Muscle layer of colon (tissue), 2 donors: ENCODE results near the gene TMIGD2.

Experiments
- H3K27ac ChIP-seq: one replicate; pipeline ENCODE4 v1.7.0; 2013; ENCODE audit warnings: low read depth, mild to moderate bottlenecking, low read length, moderate library complexity
- H3K27me3 ChIP-seq, 2 donors: one replicate each; pipeline ENCODE4 v1.7.0; 2013; ENCODE audit warnings: low read length in 2 of 2, mild to moderate bottlenecking in 2 of 2; ENCODE audit not compliant: insufficient read depth in 2 of 2, control insufficient read depth in 1 of 2
- H3K36me3 ChIP-seq: one replicate; pipeline ENCODE4 v1.7.0; 2013; ENCODE audit warnings: mild to moderate bottlenecking, low read length; ENCODE audit not compliant: insufficient read depth
- H3K4me1 ChIP-seq: one replicate; pipeline ENCODE4 v1.7.0; 2013; ENCODE audit warnings: mild to moderate bottlenecking, low read length; ENCODE audit not compliant: insufficient read depth
- H3K4me3 ChIP-seq, 2 donors: one replicate each; pipeline ENCODE4 v1.7.0; 2013; ENCODE audit warnings: low read length in 2 of 2, low read depth in 1 of 2, mild to moderate bottlenecking in 1 of 2, moderate library complexity in 1 of 2
- H3K9ac ChIP-seq: one replicate; pipeline ENCODE4 v1.7.0; 2013; ENCODE audit warnings: low read length
- H3K9me3 ChIP-seq: one replicate; pipeline ENCODE4 v1.7.0; 2013; ENCODE audit warnings: mild to moderate bottlenecking, low read length
- donor health status: abdominal sarcoma.
- donor health status: Adenocarcinoma of cecum.

Gene TMIGD2

DNA sequence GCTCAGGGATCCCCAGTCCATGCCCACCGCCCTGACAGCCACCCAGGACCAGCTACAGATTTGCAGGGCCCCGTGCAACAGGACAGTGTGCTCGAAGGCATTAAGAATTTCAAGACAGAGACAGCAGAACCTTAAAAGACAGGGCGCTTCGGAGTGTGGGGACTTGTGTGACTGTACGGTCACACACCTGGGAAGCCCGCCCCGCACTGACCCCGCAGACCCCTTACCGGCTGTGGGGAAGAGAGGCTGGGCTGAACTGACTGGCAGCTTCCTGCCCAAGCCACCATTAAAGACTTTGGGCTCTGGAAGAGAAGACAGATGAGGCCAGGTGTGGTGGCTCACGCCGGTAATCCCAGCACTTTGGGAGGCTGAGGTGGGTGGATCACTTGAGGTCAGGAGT, 22.0 kb upstream of the TMIGD2 start:
- Histone ChIP-seq H3K9ac (no peak overlapping the region), H3K4me3 (no peak overlapping the region), H3K4me1 (peaks cover 13% of the 10 kb centered on the region), H3K36me3 (no peaks in the 10 kb centered on the region), H3K27me3 (peaks cover 0 to 26% of the 10 kb centered on the region in 2 donors), H3K27ac (no peak overlapping the region), H3K9me3 (no peaks in the 10 kb centered on the region)

- H3K36me3 ChIP-seq: no peaks in the 10 kb centered on the region
- H3K27me3 ChIP-seq: peaks cover 0 to 25% of the 10 kb centered on the region in 2 donors
- no peak overlapping the region for H3K4me3 ChIP-seq
- H3K27ac ChIP-seq: no peak overlapping the region
- no peaks in the 10 kb centered on the region for H3K9me3 ChIP-seq
- H3K9ac ChIP-seq: no peak overlapping the region
- H3K4me1 ChIP-seq: peaks cover 8% of the 10 kb centered on the region
Observed at GRCh38 chr19:4323692-4324091, 21.5 kb upstream of the TMIGD2 start.

GRCh38 chr19:4322942-4323665, 20.9 kb upstream of the TMIGD2 start:
- Histone ChIP-seq H3K9me3 (no peaks in the 10 kb centered on the region), H3K27me3 (peaks cover 0 to 22% of the 10 kb centered on the region in 2 donors), H3K9ac (no peak overlapping the region), H3K36me3 (no peaks in the 10 kb centered on the region), H3K4me1 (peaks cover 6% of the 10 kb centered on the region), H3K4me3 (no peak overlapping the region), H3K27ac (no peak overlapping the region)

GRCh38 chr19:4320419-4320818, 18.2 kb upstream of the TMIGD2 start:
- no peaks in the 10 kb centered on the region for H3K4me1 ChIP-seq
- H3K36me3 ChIP-seq: no peaks in the 10 kb centered on the region
- H3K27me3 ChIP-seq: no peaks in the 10 kb centered on the region
- H3K9me3 ChIP-seq: no peaks in the 10 kb centered on the region
- no peak overlapping the region for H3K27ac ChIP-seq
- H3K9ac ChIP-seq: no peak overlapping the region
- no peak overlapping the region for H3K4me3 ChIP-seq

DNA sequence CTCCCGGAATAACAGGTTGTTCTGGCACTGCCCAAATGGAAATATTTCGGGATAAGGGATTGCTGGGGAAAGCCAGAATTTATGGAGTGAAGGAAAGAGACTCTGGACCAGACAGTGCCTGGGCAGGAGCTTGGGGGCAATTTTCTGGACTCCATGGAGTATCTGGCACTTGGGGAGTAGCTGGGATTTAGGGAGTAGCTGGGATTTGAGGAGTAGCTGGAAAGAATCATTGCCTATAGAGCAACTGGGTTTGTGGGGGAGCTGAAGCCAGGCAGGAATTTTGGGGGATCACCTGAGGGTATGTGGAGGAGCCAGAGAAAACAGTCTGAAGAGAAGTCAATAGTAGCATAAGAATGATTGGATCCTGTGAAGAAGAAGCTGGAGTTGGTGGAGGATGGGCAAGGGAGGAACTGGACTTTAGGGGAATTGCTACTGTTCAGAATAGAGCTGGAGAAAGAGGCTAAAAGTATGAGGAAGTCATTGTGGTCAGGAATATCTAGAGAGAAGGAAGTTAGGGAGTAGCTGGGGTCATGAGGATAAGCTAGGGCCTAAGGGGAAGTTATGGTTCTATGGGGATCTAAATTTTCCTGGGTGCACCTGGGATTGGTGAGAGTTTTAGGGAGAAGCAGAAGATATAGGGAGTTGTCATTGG, 17.0 kb upstream of the TMIGD2 start:
- Histone ChIP-seq H3K9me3 (no peaks in the 10 kb centered on the region), H3K4me3 (no peak overlapping the region), H3K27ac (no peak overlapping the region), H3K4me1 (no peaks in the 10 kb centered on the region), H3K36me3 (no peaks in the 10 kb centered on the region), H3K27me3 (no peaks in the 10 kb centered on the region), H3K9ac (no peak overlapping the region)

GRCh38 chr19:4318460-4318859, 16.3 kb upstream of the TMIGD2 start:
- no peaks in the 10 kb centered on the region for H3K4me1 ChIP-seq
- H3K27me3 ChIP-seq: no peaks in the 10 kb centered on the region
- no peak overlapping the region for H3K9ac ChIP-seq
- H3K36me3 ChIP-seq: no peaks in the 10 kb centered on the region
- H3K27ac ChIP-seq: no peak overlapping the region
- H3K4me3 ChIP-seq: no peak overlapping the region
- H3K9me3 ChIP-seq: no peaks in the 10 kb centered on the region

DNA sequence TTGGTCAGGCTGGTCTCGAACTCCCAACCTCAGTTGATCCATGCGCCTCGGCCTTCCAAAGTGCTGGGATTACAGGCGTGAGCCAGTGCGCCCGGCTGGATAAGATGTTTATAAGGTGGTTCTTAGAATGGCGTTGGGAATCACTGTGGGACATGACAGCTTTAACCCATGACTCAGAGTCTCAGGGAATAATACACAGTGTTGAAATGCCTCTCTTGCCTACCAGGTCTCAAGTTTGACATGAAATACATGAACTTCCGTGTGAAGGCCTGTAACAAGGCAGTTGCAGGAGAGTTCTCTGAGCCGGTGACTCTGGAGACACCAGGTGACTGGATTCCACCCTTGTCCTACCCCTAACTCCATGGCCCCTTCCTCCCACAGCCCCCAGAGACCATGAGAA, 14.8 kb upstream of the TMIGD2 start:
- Histone ChIP-seq H3K36me3 (no peaks in the 10 kb centered on the region), H3K9ac (no peak overlapping the region), H3K9me3 (no peaks in the 10 kb centered on the region), H3K27me3 (no peaks in the 10 kb centered on the region), H3K4me1 (no peaks in the 10 kb centered on the region), H3K4me3 (no peak overlapping the region), H3K27ac (no peak overlapping the region)

GRCh38 chr19:4313847-4314490, 11.8 kb upstream of the TMIGD2 start:
- no peak overlapping the region for H3K27ac ChIP-seq
- no peaks in the 10 kb centered on the region for H3K4me1 ChIP-seq
- H3K9me3 ChIP-seq: no peaks in the 10 kb centered on the region
- H3K27me3 ChIP-seq: no peaks in the 10 kb centered on the region
- H3K36me3 ChIP-seq: no peaks in the 10 kb centered on the region
- H3K9ac ChIP-seq: no peak overlapping the region
- H3K4me3 ChIP-seq: no peak overlapping the region

GRCh38 chr19:4310247-4311121, 8.3 kb upstream of the TMIGD2 start:
- no peaks in the 10 kb centered on the region for H3K4me1 ChIP-seq
- no peaks in the 10 kb centered on the region for H3K36me3 ChIP-seq
- no peak overlapping the region for H3K9ac ChIP-seq
- H3K27ac ChIP-seq: no peak overlapping the region
- no peaks in the 10 kb centered on the region for H3K9me3 ChIP-seq
- H3K27me3 ChIP-seq: peaks cover 0 to 2% of the 10 kb centered on the region in 2 donors
- H3K4me3 ChIP-seq: no peak overlapping the region

DNA sequence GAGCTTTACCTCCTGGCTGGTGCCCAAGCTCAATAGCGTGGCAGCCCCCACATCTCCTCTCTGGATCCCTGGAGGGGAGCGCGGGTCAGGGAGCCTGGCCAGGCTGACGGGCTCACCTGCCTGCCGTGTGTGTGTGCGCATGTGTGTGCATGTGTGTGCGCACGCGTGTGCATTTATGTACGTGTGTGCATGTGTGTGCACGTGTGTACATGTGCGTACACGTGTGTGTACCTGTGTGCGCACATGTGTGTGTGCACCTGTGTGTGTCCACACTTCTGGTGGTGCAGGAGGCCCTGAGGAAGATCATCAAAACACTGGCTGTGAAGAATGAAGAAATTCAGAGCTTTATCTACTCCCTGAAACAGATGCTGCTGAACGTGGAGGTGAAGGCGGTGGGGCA, 3.5 kb upstream of the TMIGD2 start:
- Histone ChIP-seq H3K27me3 (peaks cover 4 to 15% of the 10 kb centered on the region in 2 donors), H3K4me3 (no peak overlapping the region), H3K9me3 (no peaks in the 10 kb centered on the region), H3K27ac (no peak overlapping the region), H3K9ac (no peak overlapping the region), H3K36me3 (no peaks in the 10 kb centered on the region), H3K4me1 (no peaks in the 10 kb centered on the region)

DNA sequence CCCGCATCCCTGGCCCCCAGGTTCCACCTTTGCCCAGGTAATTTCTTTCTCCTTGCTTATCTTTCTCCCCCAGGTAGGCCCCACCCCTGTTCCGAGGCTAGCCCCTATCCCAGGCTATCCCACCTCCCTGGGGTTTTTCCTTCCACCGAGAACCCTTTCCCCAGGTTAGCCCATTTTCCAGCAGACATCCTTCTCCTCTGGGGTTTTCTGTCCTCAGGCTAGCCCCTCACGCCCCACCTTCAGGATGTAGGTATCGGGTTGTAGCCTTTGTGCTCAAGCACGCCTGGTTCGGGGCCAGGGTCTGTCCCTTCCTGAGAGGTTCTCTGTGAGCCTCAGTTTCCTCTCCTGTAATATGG, 3.0 kb upstream of the TMIGD2 start:
- no peaks in the 10 kb centered on the region for H3K36me3 ChIP-seq
- H3K4me3 ChIP-seq: no peak overlapping the region
- no peak overlapping the region for H3K27ac ChIP-seq
- H3K9me3 ChIP-seq: no peaks in the 10 kb centered on the region
- no peak overlapping the region for H3K9ac ChIP-seq
- peaks cover 4 to 15% of the 10 kb centered on the region in 2 donors for H3K27me3 ChIP-seq
- no peaks in the 10 kb centered on the region for H3K4me1 ChIP-seq
